OCI-LY1 (cell line): Measurements from ENCODE around the gene GJC1.

Experiments
- H2AFZ ChIP-seq: fragments of 200-600 bp; sonication (generic), shearing (Covaris generic); 2 replicates; pipeline ENCODE4 v1.6.0; 2014; ENCODE audit warnings: antibody characterized with exemption, mild to moderate bottlenecking, low read length
- H3F3A ChIP-seq: fragments of 200-600 bp; sonication (generic), shearing (Covaris generic); 2 replicates; pipeline ENCODE4 v1.6.0; 2014; ENCODE audit warnings: mild to moderate bottlenecking, antibody characterized with exemption, low read length, moderate library complexity; ENCODE audit not compliant: insufficient read depth
- H3K27ac ChIP-seq: fragments of 200-600 bp; sonication (generic); 2 replicates; pipeline ENCODE4 v1.5.1; 2014; ENCODE audit warnings: low read length, mixed run types, mild to moderate bottlenecking, low read depth; ENCODE audit not compliant: poor library complexity, severe bottlenecking
- H3K27me3 ChIP-seq: fragments of 200-600 bp; sonication (generic); 2 replicates; pipeline ENCODE4 v1.6.0; 2014; ENCODE audit warnings: antibody characterized with exemption, mild to moderate bottlenecking, low read length, moderate library complexity; ENCODE audit not compliant: insufficient read depth
- H3K36me3 ChIP-seq: fragments of 200-600 bp; sonication (generic); 2 replicates; pipeline ENCODE4 v1.6.1; 2014; ENCODE audit warnings: mild to moderate bottlenecking, antibody characterized with exemption, low read length, moderate library complexity, mixed read lengths; ENCODE audit not compliant: insufficient read depth
- H3K4me1 ChIP-seq: fragments of 200-600 bp; sonication (generic); 2 replicates; pipeline ENCODE4 v1.5.1; 2014; ENCODE audit warnings: mild to moderate bottlenecking, low read length, moderate library complexity; ENCODE audit not compliant: insufficient read depth, severe bottlenecking
- H3K4me2 ChIP-seq: fragments of 200-600 bp; sonication (generic), shearing (Covaris generic); 2 replicates; pipeline ENCODE4 v1.6.1; 2014; ENCODE audit warnings: low read length
- H3K4me3 ChIP-seq: fragments of 200-600 bp; sonication (generic); 2 replicates; pipeline ENCODE4 v1.5.1; 2014; ENCODE audit warnings: low read length, low read depth, mild to moderate bottlenecking, mixed read lengths; ENCODE audit not compliant: poor library complexity, severe bottlenecking
- H3K79me2 ChIP-seq: fragments of 200-600 bp; shearing (Covaris generic); 2 replicates; pipeline ENCODE4 v1.6.1; 2016; ENCODE audit warnings: mixed run types, low read length, mixed read lengths; ENCODE audit not compliant: insufficient read depth
- H3K9ac ChIP-seq: fragments of 200-600 bp; sonication (generic), shearing (Covaris generic); 2 replicates; pipeline ENCODE4 v1.6.1; 2014; ENCODE audit warnings: mild to moderate bottlenecking, low read length, mixed read lengths
- H3K9me2 ChIP-seq: fragments of 200-600 bp; sonication (generic), shearing (Covaris generic); 2 replicates; pipeline ENCODE4 v1.6.1; 2014; ENCODE audit warnings: low read depth, mild to moderate bottlenecking, low read length, mixed read lengths
- H3K9me3 ChIP-seq: fragments of 200-600 bp; shearing (Covaris generic); 2 replicates; pipeline ENCODE4 v1.6.1; 2014; ENCODE audit warnings: low read length, mixed read lengths
- H4K20me1 ChIP-seq: fragments of 200-600 bp; sonication (generic), shearing (Covaris generic); 2 replicates; pipeline ENCODE4 v1.6.0; 2016; ENCODE audit warnings: mild to moderate bottlenecking, low read length; ENCODE audit not compliant: insufficient read depth
- CTCF ChIP-seq: fragments of 200-600 bp; sonication (generic), shearing (Covaris generic); IDR thresholded peaks from 2 replicates; pipeline ENCODE4 v1.5.1; 2017; ENCODE audit warnings: mild to moderate bottlenecking, antibody characterized with exemption, low read length, moderate library complexity, mixed read lengths
- EZH2 ChIP-seq: fragments of 200-600 bp; sonication (generic), shearing (Covaris generic); IDR thresholded peaks from 2 replicates; pipeline ENCODE4 v1.8.0; 2017; ENCODE audit warnings: borderline replicate concordance, mixed run types, mild to moderate bottlenecking, antibody characterized with exemption, low read length, moderate library complexity, mixed read lengths

The GJC1 gene

GRCh38 chr17:44779211-44780025, 50.7 kb downstream of the GJC1 start:
- Histone ChIP-seq H3K9me2 (no peaks in the 10 kb centered on the region), H3K9me3 (no peaks in the 10 kb centered on the region), H3K27ac (no peak overlapping the region), H3K79me2 (no peaks in the 10 kb centered on the region), H3K4me1 (peaks cover 21% of the 10 kb centered on the region), H3K4me2 (peak overlapping the region; percentile 85), H3K36me3 (no peaks in the 10 kb centered on the region), H3K9ac (peak overlapping the region; percentile 33; the same call in 1 of the 2 replicates), H3F3A (no peaks in the 10 kb centered on the region), H3K4me3 (peak overlapping the region; percentile 55), H4K20me1 (no peaks in the 10 kb centered on the region), H2AFZ (no peak overlapping the region), H3K27me3 (no peaks in the 10 kb centered on the region)
- TF ChIP-seq EZH2 (no peak), CTCF (peak; percentile 99)

- peaks cover 21% of the 10 kb centered on the region for H3K4me1 ChIP-seq
- H3F3A ChIP-seq: no peaks in the 10 kb centered on the region
- no peaks in the 10 kb centered on the region for H3K9me2 ChIP-seq
- H3K4me3 ChIP-seq: peak overlapping the region; percentile 55
- H2AFZ ChIP-seq: no peak overlapping the region
- H4K20me1 ChIP-seq: no peaks in the 10 kb centered on the region
- H3K79me2 ChIP-seq: no peaks in the 10 kb centered on the region
- H3K27me3 ChIP-seq: no peaks in the 10 kb centered on the region
- H3K36me3 ChIP-seq: no peaks in the 10 kb centered on the region
- no peaks in the 10 kb centered on the region for H3K9me3 ChIP-seq
- no peak overlapping the region; the same call in 1 of the 2 replicates for H3K9ac ChIP-seq
- TF ChIP-seq CTCF (no peak), EZH2 (no peak)
- H3K4me2 ChIP-seq: peak overlapping the region; percentile 85
- no peak overlapping the region for H3K27ac ChIP-seq
Observed at GRCh38 chr17:44778656-44779210, 51.4 kb downstream of the GJC1 start.

DNA sequence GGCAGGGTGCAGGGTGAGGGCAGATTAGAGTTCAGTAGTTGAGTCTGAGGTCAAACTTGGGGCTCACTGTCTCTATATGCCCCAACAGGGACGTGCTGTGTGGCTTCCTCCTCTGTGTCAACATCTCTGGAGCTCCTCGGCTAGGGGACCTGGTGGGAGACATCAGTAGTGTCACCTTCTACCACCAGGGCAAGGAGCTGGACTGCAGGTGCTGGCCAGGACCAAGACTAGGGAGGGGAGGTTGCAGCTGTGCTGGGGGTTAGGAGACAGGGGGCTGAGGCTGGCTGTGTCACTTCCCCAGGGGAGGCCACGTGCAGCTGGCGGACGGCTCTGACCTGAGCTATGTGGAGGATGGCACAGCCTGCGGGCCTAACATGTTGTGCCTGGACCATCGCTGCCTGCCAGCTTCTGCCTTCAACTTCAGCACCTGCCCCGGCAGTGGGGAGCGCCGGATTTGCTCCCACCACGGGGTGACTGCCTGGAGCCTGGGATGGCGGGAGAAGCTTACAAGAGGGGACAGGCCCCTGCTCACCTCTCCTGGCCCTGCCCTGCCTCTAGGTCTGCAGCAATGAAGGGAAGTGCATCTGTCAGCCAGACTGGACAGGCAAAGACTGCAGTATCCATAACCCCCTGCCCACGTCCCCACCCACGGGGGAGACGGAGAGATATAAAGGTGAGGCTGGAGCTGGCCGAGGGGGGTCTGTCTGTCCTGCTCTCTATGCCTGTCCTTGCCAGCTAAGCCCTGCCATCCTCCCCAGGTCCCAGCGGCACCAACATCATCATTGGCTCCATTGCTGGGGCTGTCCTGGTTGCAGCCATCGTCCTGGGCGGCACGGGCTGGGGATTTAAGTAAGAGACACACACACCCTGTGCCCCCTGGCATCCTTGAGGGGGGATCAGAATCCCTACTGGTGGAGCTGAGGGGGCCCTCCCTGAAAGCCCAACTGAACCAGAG, 52.4 kb downstream of the GJC1 start:
- no peak for TF ChIP-seq CTCF
- no peak for TF ChIP-seq EZH2
- H3K27ac ChIP-seq: no peak overlapping the region
- no peaks in the 10 kb centered on the region for H3K27me3 ChIP-seq
- H2AFZ ChIP-seq: no peak overlapping the region
- no peaks in the 10 kb centered on the region for H4K20me1 ChIP-seq
- H3K9ac ChIP-seq: no peak overlapping the region
- H3F3A ChIP-seq: no peaks in the 10 kb centered on the region
- no peak overlapping the region for H3K4me3 ChIP-seq
- H3K4me2 ChIP-seq: no peak overlapping the region
- H3K79me2 ChIP-seq: no peaks in the 10 kb centered on the region
- peaks cover 21% of the 10 kb centered on the region for H3K4me1 ChIP-seq
- no peaks in the 10 kb centered on the region for H3K36me3 ChIP-seq
- no peaks in the 10 kb centered on the region for H3K9me2 ChIP-seq
- no peaks in the 10 kb centered on the region for H3K9me3 ChIP-seq
